HG03439 (cell line): Measurements from ENCODE around the gene LIME1.
A peak's percentile ranks its signal among the peaks of the same experiment; 100 is the strongest.

Experiments
- ATAC-seq: cut with Tn5 transposase; IDR thresholded peaks from one replicate; pipeline ENCODE4 v1.9.1; 2021; ENCODE audit warnings: mild to moderate bottlenecking, moderate library complexity; ENCODE audit not compliant: unreplicated experiment

LIME1 gene

GRCh38 chr20:63696628-63697356, 39.7 kb upstream of the LIME1 start, which contains the start of gene TNFRSF6B:
TSS of gene TNFRSF6B (plus strand) at chr20:63696652. CDS start at chr20:63696768, 116 bp downstream.
- no peak for ATAC-seq

- no peak for ATAC-seq
Observed at GRCh38 chr20:63697357-63697867, 39.1 kb upstream of the LIME1 start.

DNA sequence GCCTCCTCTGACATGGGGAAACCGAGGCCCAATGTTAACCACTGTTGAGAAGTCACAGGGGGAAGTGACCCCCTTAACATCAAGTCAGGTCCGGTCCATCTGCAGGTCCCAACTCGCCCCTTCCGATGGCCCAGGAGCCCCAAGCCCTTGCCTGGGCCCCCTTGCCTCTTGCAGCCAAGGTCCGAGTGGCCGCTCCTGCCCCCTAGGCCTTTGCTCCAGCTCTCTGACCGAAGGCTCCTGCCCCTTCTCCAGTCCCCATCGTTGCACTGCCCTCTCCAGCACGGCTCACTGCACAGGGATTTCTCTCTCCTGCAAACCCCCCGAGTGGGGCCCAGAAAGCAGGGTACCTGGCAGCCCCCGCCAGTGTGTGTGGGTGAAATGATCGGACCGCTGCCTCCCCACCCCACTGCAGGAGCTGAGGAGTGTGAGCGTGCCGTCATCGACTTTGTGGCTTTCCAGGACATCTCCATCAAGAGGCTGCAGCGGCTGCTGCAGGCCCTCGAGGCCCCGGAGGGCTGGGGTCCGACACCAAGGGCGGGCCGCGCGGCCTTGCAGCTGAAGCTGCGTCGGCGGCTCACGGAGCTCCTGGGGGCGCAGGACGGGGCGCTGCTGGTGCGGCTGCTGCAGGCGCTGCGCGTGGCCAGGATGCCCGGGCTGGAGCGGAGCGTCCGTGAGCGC, 38.5 kb upstream of the LIME1 start:
- no peak for ATAC-seq

DNA sequence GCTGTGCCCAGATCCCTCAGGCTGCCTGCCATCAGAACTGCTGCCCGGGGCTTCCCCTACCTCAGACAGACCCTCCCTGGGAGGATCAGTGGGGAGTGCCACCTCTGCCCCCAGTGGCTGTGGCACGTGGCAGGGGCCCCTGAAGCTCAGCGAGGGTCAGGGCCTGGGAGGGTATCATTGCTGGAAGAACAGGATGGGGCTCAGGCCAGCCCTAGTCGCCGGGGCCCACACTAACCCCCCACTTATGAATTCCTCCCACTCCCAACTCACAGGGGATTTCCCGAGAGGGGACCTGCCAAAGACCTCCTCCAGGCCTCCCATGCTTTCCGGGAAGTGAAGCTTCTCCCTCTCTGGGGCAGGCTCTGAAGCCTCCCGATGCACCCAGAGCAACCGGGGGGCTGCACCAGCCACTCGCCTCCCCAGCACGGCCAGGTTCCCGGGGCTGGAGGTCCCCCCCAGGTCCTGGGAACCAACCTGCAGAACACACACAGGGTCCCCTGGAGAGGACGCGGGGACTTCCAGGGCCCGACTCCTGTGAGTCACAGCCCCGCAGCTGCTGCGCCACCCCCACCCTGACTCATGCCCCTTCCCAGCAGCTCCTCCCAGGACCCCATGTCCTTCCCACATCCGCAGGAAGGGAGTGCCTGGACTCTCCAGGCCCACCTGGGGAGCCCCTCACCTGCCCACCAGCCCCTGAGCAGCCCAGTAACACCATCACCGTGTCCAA, 37.6 kb upstream of the LIME1 start:
- no peak for ATAC-seq

DNA sequence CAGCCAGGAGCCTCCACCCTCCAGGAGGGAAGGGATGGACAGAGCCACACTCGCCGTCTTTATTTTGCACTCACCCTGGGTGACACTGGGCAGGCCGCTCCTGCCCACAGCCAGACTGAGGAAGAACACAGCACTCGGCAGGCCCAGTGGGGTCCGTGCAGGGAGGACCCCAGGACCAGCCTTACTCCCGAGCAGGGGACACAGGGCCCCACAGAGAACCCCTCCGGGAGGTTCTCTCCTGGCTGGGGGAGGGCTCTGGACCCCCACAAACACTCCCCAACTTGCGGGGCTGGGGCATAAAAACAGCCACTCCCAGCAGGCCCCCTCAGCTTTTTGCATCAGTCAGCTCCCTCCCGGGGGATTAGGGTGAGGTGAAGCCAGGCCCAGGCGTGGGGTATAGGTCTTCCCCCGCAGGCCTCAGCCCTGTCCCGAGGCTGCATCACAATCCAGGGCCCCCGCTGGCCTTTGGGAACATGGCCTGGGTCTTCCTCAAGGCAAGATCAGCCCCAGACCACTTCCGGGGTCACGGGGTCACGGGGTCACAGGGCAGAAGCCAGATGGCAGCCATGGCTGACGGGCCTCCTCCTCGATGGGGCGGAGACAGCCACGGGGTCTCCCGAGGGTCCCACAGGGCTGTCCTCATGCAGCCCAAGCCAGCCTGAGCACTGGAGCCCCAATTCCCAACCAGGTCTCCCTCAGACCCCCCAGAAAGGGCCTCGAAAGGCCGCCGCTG, 36.8 kb upstream of the LIME1 start:
- ATAC-seq: no peak

GRCh38 chr20:63700199-63701050, 36.0 kb upstream of the LIME1 start:
- no peak for ATAC-seq

- ATAC-seq: no peak
Observed at GRCh38 chr20:63701051-63701328, 35.5 kb upstream of the LIME1 start.

- ATAC-seq: no peak
Observed at GRCh38 chr20:63701329-63702035, 35.0 kb upstream of the LIME1 start.

- ATAC-seq: no peak
Observed at GRCh38 chr20:63702036-63702665, 34.3 kb upstream of the LIME1 start.

DNA sequence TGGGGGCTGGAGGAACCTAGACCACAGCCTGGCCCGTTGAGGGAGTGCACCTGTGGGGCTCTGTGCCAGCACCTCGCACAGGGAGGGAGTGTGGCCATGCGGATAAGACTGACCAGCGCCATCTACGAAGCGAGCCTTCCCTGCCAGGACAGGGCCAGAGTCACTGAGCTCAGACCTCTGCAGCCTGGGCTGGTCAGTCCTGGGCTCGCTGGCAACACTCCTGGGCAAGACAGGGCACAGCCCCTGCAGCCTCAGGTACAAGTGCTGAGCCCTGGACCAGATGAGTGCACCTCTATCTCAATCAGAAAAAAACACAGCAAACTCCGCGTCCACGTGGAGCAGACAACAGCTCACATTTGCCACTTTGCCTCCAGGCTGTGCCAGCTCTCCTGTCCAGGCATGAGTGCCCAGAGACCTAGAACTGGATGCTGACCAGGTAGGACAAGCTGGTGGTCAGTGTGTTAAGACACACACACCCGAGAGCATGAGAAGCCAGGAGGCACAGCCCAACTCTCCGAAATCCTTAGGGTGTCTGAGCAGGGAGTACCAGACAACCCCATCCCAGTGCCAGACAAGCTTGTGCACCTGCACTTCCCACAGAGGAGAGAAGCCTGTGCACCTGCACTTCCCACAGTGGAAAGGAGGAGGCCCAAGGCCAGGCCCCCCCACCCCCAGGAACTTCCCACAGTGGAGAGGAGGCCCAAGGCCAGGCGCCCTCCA, 33.6 kb upstream of the LIME1 start:
- ATAC-seq: no peak

DNA sequence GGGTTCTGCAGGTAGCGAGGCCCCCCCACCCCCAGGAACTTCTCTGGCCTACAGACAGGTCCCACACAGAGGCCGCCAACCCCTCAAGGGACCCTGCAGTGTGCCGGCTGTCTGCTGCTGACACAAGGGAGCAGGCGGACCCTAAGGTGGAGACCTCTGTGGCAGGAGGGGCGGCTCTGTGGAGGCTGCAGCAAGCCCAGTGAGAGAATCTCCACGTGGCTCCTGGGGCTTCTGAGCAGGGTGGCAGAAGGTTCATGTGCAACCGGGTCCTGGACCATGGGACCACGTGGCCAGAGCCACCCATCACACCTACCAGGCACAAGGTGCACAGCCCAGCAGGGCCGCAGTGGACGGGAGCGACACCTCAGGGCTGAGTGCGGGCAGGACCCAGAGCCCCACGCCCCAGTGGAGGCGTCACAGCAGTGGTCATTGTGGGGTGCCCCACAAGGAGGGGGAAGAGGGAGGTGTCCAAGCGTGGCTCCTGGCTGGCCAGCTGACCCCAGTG, 32.9 kb upstream of the LIME1 start:
- no peak for ATAC-seq

DNA sequence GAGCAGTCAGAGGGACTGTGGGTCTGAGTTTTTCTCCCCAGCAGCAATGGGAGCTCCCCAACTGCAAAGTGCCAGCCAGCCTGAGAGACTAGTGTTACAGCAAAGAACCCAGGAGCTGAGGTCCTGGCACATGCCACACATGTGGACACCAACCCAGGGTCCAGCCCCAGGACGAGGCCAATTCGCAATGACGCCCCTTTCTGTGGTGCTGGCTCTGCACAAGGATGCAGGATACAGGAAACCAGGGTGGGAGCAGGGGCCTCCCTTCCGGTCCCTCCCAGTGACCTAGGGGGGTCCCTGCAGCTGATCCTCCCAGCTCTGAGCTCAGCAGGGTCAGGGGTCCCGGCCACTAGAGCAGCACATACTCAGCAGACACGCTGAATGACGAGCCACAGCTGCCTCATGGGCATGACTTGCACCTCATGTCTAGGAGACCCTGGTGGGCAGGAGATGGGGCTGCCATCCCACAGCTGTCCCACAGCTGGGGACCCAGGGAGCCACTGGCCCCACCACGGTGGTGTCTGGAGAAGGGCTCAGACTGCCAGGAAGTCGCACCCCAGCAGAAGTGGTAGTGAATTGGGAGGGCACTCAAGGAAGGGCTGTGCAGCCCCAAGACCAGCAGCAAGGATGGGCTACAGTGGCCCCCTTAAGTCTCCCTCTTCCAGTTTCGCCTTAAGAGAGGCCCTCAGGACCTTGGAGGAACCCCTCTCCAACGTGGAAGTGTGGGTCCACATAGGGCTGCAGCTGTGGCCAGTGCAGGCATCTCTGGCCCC, 32.3 kb upstream of the LIME1 start:
- no peak for ATAC-seq

DNA sequence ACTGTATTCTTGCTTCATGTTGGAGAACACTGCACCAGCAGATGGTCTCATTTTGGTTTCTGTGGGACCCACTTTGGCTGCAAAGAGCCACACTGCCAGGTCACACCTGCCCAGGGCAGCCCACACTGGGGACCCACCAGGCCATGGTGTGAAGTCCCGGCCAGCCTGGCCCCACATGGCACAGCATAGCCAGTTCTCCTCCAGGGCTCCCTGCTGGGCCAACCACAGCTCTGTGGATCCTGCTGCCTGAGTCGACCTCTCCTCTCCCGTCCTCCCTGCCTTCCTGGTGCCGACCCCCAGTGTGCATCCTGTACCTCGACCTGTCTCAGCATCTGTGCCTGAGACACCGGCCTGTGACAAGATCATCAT, 31.7 kb upstream of the LIME1 start:
- no peak for ATAC-seq

GRCh38 chr20:63705232-63706026, 31.0 kb upstream of the LIME1 start:
- ATAC-seq: no peak

DNA sequence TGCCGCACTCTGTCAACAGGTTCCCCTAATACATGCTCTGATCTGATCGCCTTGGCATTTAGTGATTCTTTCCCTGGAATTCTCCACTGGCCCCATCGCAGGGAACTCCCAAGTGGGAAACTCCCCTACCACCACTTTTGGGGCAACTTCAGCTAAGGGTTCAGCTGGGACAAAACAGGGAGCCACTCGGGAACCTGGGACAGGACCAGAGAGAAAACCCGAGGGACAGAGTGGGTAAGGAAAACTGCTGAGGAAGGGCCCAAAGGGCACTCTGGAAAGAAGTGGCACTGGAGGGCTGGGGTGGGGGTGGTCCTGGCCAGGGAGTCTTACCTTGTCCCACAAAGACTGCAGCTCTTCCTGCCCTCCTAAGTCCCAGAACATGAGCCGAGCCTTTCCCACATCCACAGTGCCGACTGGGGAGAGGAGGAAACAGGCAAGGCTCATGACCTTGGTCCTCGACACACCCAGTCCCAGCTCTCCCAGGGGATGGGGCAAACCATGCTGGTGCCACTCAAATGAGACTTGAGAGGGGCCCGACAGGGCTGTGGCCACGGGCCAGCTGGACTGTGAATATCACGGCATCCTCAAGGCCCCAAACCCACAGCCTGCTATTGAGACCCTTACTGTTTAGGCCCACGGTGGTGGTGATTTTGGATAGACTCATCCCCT, 30.3 kb upstream of the LIME1 start:
- ATAC-seq: no peak

- peak; percentile 22 for ATAC-seq
Observed at GRCh38 chr20:63706852-63707557, 29.5 kb upstream of the LIME1 start.
